GM18520 (cell line): ENCODE measurements around the gene DLG2.
"Not testable (repeated sequence)": the region's sequence is repeated elsewhere in the genome, so short reads cannot be mapped to it uniquely, and the experiment has no call there.

ENCODE experiments used
- ATAC-seq: cut with Tn5 transposase; IDR thresholded peaks from one replicate; pipeline ENCODE4 v1.9.1; 2021; ENCODE audit not compliant: unreplicated experiment

The DLG2 gene

GRCh38 chr11:85627332-85627997 is at the start of gene DLG2:
DLG2 (minus strand) TSS chr11:85627344.
- no peak for ATAC-seq

GRCh38 chr11:85673393-85673792 is 46.2 kb upstream of the DLG2 start:
- ATAC-seq: no peak

GRCh38 chr11:85672105-85672902 is 45.2 kb upstream of the DLG2 start:
- ATAC-seq: no peak

GRCh38 chr11:85670949-85671663 is 44.0 kb upstream of the DLG2 start:
- not testable (repeated sequence) for ATAC-seq

- no peak for ATAC-seq
These were observed 41.0 kb upstream of the DLG2 start for GRCh38 chr11:85668157-85668556.

- ATAC-seq: no peak
These were observed 39.5 kb upstream of the DLG2 start for GRCh38 chr11:85666687-85667086.

GRCh38 chr11:85665733-85666132 is 38.6 kb upstream of the DLG2 start:
- ATAC-seq: no peak

- peak; percentile 80 for ATAC-seq
These were observed 37.7 kb upstream of the DLG2 start, which contains the start of gene CREBZF for GRCh38 chr11:85664615-85665481. CREBZF (minus strand) TSS chr11:85665129; CDS start chr11:85664875, 254 bp downstream.

- ATAC-seq: peak; percentile 60
These were observed 36.8 kb upstream of the DLG2 start for GRCh38 chr11:85663753-85664614.

GRCh38 chr11:85663080-85663752 is 36.1 kb upstream of the DLG2 start:
- ATAC-seq: no peak

- ATAC-seq: no peak
These were observed 35.0 kb upstream of the DLG2 start for GRCh38 chr11:85661972-85662664.

- no peak for ATAC-seq
These were observed 31.0 kb upstream of the DLG2 start for GRCh38 chr11:85658180-85658579.

- no peak for ATAC-seq
These were observed 29.6 kb upstream of the DLG2 start for GRCh38 chr11:85656777-85657176.

- ATAC-seq: not testable (repeated sequence)
These were observed 27.2 kb upstream of the DLG2 start for GRCh38 chr11:85654343-85654742.

- ATAC-seq: no peak
These were observed 25.8 kb upstream of the DLG2 start for GRCh38 chr11:85652786-85653447.

GRCh38 chr11:85651118-85651517 is 24.0 kb upstream of the DLG2 start:
- ATAC-seq: no peak

- peak; percentile 99 for ATAC-seq
These were observed 20.6 kb upstream of the DLG2 start, which contains the start of gene TMEM126A for GRCh38 chr11:85647604-85648299. TMEM126A (plus strand) TSS chr11:85647967; CDS start chr11:85650256, 2,289 bp downstream.
